Heart left ventricle (tissue), 13 donors: ENCODE data around the gene EXPH5.

Experiments
- POLR2A ChIP-seq, 2 donors: fragments of 450-650 bp; IDR thresholded peaks; one replicate each; pipeline ENCODE4 v1.6.1; 2017; ENCODE audit warnings: antibody characterized with exemption in 2 of 2, mild to moderate bottlenecking in 2 of 2, moderate library complexity in 2 of 2
- TF ChIP-seq, protein P1 (sequence below), 12 donors: fragments of 200-600 bp; sonication (generic) in 4 of 12; IDR thresholded peaks; one replicate each; pipeline versions ENCODE4 v1.5.0 to v1.8.0; 2018 to 2022; ENCODE audit warnings: antibody characterized with exemption in 12 of 12, mild to moderate bottlenecking in 5 of 12
- donor health status: ischemic (EF 13 %, LVEDD 7.1; RV severe dilation, severe dysfunction).
- donor health status: DM: no; HTN: yes; CAD: no.
- donor health status: DM: no; HTN: no; CAD: no.
- donor health status: ischemic (EF 25% LVEDD 6.9; RV normal size, moderate dysfunction).
- donor health status: ischemic (EF 25% LVEDD 5.7; RV mildly dilated, moderate dysfunction).
- donor health status: ischemic (EF 35%, LVEDD 5.7; RV mildly dilated, moderate dysfunction).
- donor health status: nonischemic (EF 11% LVEDD 7.7; RV severe dilation, severe dysfunction).
- donor health status: DM: yes; HTN: yes; CAD: no.
- donor health status: PGD.
- donor health status: ischemic (EF 29% LVEDD 5.4; RV normal size, mild dysfunction).
- donor health status: nonischemic (EF 23%, LVEDD 6.1; RV moderate dilation, normal function).

DNA sequence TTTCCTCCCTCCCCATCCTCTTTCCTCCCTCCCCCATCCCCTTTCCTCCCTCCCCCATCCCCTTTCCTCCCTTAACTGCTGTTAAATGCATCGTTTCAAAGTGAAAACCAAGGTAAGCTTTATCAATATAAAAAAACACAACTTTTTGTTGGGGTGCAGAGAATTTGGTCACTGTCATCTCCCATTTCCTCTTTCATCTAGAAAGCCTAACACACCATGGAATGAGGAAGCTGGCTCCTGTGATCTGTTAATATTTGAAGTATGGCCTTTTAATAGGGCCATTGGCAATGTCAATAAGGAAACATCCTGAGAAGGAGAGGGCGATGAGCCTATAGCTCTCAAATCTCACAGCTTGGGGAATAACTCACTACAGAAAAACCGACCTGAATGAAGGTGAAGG, 7.0 kb downstream of the EXPH5 start:
- no peak for TF ChIP-seq POLR2A (IDR thresholded peaks at IDR 0.05)
- TF ChIP-seq, protein P1, sequence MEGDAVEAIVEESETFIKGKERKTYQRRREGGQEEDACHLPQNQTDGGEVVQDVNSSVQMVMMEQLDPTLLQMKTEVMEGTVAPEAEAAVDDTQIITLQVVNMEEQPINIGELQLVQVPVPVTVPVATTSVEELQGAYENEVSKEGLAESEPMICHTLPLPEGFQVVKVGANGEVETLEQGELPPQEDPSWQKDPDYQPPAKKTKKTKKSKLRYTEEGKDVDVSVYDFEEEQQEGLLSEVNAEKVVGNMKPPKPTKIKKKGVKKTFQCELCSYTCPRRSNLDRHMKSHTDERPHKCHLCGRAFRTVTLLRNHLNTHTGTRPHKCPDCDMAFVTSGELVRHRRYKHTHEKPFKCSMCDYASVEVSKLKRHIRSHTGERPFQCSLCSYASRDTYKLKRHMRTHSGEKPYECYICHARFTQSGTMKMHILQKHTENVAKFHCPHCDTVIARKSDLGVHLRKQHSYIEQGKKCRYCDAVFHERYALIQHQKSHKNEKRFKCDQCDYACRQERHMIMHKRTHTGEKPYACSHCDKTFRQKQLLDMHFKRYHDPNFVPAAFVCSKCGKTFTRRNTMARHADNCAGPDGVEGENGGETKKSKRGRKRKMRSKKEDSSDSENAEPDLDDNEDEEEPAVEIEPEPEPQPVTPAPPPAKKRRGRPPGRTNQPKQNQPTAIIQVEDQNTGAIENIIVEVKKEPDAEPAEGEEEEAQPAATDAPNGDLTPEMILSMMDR (IDR thresholded peaks at IDR 0.05) = no peak
